ENCODE results near the gene FBF1.

The FBF1 gene

DNA sequence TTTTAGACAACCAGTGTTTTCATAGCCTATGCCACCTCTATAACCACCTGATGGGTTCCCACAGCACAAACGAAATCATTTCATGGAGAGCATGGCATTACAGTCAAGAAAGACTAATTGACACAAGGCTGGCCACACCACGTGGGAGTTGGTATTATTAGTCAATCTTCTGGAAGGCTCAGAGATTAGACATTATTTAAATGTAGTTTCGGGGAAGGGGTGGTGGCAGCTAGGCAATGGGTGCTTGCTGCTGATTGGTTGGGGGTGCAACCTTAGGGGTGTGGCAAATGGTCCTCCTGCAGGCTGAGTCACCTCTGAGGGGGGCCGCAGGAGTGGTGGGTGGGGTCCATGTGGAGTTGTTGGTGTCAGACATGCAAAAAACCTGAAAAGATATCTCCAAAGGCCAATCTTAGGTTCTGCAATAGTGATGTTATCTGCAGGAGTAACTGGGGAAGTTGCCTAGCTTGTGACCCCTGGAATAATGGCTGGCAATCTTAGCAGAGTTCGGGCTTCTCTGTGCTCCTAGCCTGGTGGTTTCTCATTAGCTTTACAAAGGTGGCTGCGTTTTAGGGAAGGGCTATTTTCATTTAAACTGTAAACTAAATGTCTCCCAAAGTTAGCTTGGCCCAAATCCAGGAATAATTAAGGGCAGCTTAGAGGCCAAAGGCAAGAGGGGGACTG is 42.8 kb upstream of the FBF1 start:
- no peak for TF ChIP-seq POLR2AphosphoS5 (IDR thresholded peaks at IDR 0.05; ENCODE audit: low read depth)
- TF ChIP-seq, protein P1, sequence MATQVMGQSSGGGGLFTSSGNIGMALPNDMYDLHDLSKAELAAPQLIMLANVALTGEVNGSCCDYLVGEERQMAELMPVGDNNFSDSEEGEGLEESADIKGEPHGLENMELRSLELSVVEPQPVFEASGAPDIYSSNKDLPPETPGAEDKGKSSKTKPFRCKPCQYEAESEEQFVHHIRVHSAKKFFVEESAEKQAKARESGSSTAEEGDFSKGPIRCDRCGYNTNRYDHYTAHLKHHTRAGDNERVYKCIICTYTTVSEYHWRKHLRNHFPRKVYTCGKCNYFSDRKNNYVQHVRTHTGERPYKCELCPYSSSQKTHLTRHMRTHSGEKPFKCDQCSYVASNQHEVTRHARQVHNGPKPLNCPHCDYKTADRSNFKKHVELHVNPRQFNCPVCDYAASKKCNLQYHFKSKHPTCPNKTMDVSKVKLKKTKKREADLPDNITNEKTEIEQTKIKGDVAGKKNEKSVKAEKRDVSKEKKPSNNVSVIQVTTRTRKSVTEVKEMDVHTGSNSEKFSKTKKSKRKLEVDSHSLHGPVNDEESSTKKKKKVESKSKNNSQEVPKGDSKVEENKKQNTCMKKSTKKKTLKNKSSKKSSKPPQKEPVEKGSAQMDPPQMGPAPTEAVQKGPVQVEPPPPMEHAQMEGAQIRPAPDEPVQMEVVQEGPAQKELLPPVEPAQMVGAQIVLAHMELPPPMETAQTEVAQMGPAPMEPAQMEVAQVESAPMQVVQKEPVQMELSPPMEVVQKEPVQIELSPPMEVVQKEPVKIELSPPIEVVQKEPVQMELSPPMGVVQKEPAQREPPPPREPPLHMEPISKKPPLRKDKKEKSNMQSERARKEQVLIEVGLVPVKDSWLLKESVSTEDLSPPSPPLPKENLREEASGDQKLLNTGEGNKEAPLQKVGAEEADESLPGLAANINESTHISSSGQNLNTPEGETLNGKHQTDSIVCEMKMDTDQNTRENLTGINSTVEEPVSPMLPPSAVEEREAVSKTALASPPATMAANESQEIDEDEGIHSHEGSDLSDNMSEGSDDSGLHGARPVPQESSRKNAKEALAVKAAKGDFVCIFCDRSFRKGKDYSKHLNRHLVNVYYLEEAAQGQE (IDR thresholded peaks at IDR 0.05; ENCODE audit: insufficient replicate concordance, low read depth): no peak
- TF ChIP-seq GABPA (IDR thresholded peaks at IDR 0.05; ENCODE audit: low read depth): no peak
- TF ChIP-seq SPI1 (IDR thresholded peaks at IDR 0.05; ENCODE audit: borderline replicate concordance, low read depth): no peak
- no peak for TF ChIP-seq CTCF (IDR thresholded peaks at IDR 0.05; ENCODE audit: insufficient read depth, low read length)
- Histone ChIP-seq H3K27me3 (ENCODE audit: insufficient read depth, poor library complexity, severe bottlenecking) (no peaks in the 10 kb centered on the region), H3K27ac (replicated peaks) (no peak overlapping the region), H3K4me3 (replicated peaks; ENCODE audit: insufficient read depth, low read length) (no peak overlapping the region)
- peak in 1 of 2 experiments; percentile 31 for DNase-seq (ENCODE audit: low read depth in 1 of 2, low spot score in 1 of 2)

GRCh38 chr17:75981019-75981615 is 40.3 kb upstream of the FBF1 start:
- TF ChIP-seq CTCF (IDR thresholded peaks at IDR 0.05; ENCODE audit: insufficient read depth, low read length) (no peak), GABPA (IDR thresholded peaks at IDR 0.05; ENCODE audit: low read depth) (no peak), POLR2AphosphoS5 (IDR thresholded peaks at IDR 0.05; ENCODE audit: low read depth) (no peak), SPI1 (IDR thresholded peaks at IDR 0.05; ENCODE audit: borderline replicate concordance, low read depth) (no peak)
- TF ChIP-seq, protein P1 (IDR thresholded peaks at IDR 0.05; ENCODE audit: insufficient replicate concordance, low read depth): no peak
- H3K27me3 ChIP-seq (ENCODE audit: insufficient read depth, poor library complexity, severe bottlenecking): no peaks in the 10 kb centered on the region
- H3K4me3 ChIP-seq (replicated peaks; ENCODE audit: insufficient read depth, low read length): no peak overlapping the region
- no peak for DNase-seq (ENCODE audit: low read depth in 1 of 2, low spot score in 1 of 2)
- H3K27ac ChIP-seq (replicated peaks): no peak overlapping the region

- no peak for TF ChIP-seq GABPA (IDR thresholded peaks at IDR 0.05; ENCODE audit: low read depth)
- TF ChIP-seq, protein P1 (IDR thresholded peaks at IDR 0.05; ENCODE audit: insufficient replicate concordance, low read depth): no peak
- no peak for TF ChIP-seq CTCF (IDR thresholded peaks at IDR 0.05; ENCODE audit: insufficient read depth, low read length)
- TF ChIP-seq POLR2AphosphoS5 (IDR thresholded peaks at IDR 0.05; ENCODE audit: low read depth): no peak; the same call in 1 of the 2 replicates
- no peak for TF ChIP-seq SPI1 (IDR thresholded peaks at IDR 0.05; ENCODE audit: borderline replicate concordance, low read depth)
- Histone ChIP-seq H3K4me3 (replicated peaks; ENCODE audit: insufficient read depth, low read length) (peak overlapping the region; percentile 83), H3K27me3 (ENCODE audit: insufficient read depth, poor library complexity, severe bottlenecking) (no peaks in the 10 kb centered on the region), H3K27ac (replicated peaks) (peak overlapping the region; percentile 94)
- DNase-seq (ENCODE audit: low read depth in 1 of 2, low spot score in 1 of 2): no peak
Observed at GRCh38 chr17:75980188-75981018, 39.6 kb upstream of the FBF1 start.
